Cerebellar nuclear complex (tissue), 1 donor: ENCODE data around the gene WRAP73.
"Not testable (repeated sequence)": the region's sequence is repeated elsewhere in the genome, so short reads cannot be mapped to it uniquely, and the experiment has no call there.

ENCODE experiments used
- DNase-seq, 2 experiments: peaks; one replicate each; lab custom pipeline; 2025; lab: John Stamatoyannopoulos, UW

The WRAP73 gene

GRCh38 chr1:3597599-3597964 is 52.3 kb downstream of the WRAP73 start:
- DNase-seq = no peak

- DNase-seq = no peak
These were observed 53.0 kb downstream of the WRAP73 start for GRCh38 chr1:3596663-3597598.

GRCh38 chr1:3595949-3596348 is 54.0 kb downstream of the WRAP73 start:
- DNase-seq = no peak

- DNase-seq = no peak
These were observed 55.1 kb downstream of the WRAP73 start for GRCh38 chr1:3594706-3595377.

- no peak for DNase-seq
These were observed 56.2 kb downstream of the WRAP73 start for GRCh38 chr1:3593745-3594144.

GRCh38 chr1:3593334-3593733 is 56.6 kb downstream of the WRAP73 start:
- DNase-seq = no peak

GRCh38 chr1:3590951-3591865 is 58.7 kb downstream of the WRAP73 start:
- no peak for DNase-seq

GRCh38 chr1:3590139-3590763 is 59.7 kb downstream of the WRAP73 start:
- no peak for DNase-seq

GRCh38 chr1:3588395-3588794 is 61.5 kb downstream of the WRAP73 start:
- DNase-seq = no peak

- no peak for DNase-seq
These were observed 62.7 kb downstream of the WRAP73 start for GRCh38 chr1:3586986-3587759.

GRCh38 chr1:3585940-3586568 is 63.8 kb downstream of the WRAP73 start:
- no peak for DNase-seq

GRCh38 chr1:3585353-3585868 is 64.5 kb downstream of the WRAP73 start:
- DNase-seq = not testable (repeated sequence)

- no peak for DNase-seq
These were observed 65.0 kb downstream of the WRAP73 start for GRCh38 chr1:3584915-3585314.

GRCh38 chr1:3583751-3584150 is 66.2 kb downstream of the WRAP73 start:
- not testable (repeated sequence) for DNase-seq

GRCh38 chr1:3581296-3582036 is 68.4 kb downstream of the WRAP73 start:
- DNase-seq = no peak
